ENCODE measurements around the gene NRG2.
A peak's percentile ranks its signal among the peaks of the same experiment; 100 is the strongest.

Gene NRG2

DNA sequence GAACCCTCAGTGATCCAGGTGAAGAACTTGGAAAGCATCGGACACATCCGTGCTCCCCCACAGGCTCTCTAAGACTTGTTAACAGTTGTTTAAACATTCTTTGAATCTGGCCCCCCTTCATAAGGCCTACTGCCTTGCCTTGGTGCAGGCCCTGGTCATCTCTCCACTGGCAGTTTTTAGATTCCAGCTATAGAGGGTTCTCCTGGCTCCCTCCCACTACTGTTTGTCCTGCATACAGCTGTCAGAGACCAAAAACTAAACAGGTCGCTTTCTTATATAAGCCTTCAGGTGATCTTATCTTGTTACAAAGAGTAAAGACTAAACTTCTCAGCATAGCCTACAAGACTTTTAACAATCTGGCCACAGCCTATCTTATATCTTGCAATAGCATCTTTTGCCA lies 32.3 kb downstream of the NRG2 start:
- DNase-seq (ENCODE audit: low read depth): no peak

DNA sequence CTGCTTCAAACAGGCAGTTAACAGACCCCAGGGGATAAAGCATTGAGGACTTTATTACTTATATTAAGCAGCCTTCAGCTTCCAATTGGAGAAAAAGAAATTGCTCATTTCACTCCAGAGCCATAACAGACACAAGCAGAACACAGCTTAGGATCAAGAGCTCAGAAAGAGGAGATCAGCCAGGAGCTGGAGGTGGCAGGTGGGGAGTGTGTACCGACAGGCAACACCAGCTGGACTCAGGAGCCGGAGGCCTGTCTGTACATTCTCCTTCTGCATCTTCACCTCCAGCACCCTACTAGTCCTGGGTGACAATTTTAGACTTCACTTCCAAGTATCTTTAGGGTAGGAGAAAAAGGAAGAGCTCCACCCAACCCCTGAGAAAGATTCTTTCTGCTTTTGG lies 35.8 kb downstream of the NRG2 start:
- DNase-seq (ENCODE audit: low read depth): no peak

- no peak for DNase-seq (ENCODE audit: low read depth)
These were observed 37.9 kb downstream of the NRG2 start for GRCh38 chr5:140005145-140005591.

GRCh38 chr5:140004174-140004573 lies 38.9 kb downstream of the NRG2 start:
- DNase-seq (ENCODE audit: low read depth): no peak

GRCh38 chr5:140003519-140003918 lies 39.6 kb downstream of the NRG2 start:
- no peak for DNase-seq (ENCODE audit: low read depth)

- no peak for DNase-seq (ENCODE audit: low read depth)
These were observed 42.8 kb downstream of the NRG2 start for GRCh38 chr5:140000332-140000731.

GRCh38 chr5:139998837-139999236 lies 44.3 kb downstream of the NRG2 start:
- no peak for DNase-seq (ENCODE audit: low read depth)

- DNase-seq (ENCODE audit: low read depth): no peak
These were observed 45.8 kb downstream of the NRG2 start for GRCh38 chr5:139997276-139997675.

- DNase-seq (ENCODE audit: low read depth): no peak
These were observed 47.2 kb downstream of the NRG2 start for GRCh38 chr5:139995929-139996328.

DNA sequence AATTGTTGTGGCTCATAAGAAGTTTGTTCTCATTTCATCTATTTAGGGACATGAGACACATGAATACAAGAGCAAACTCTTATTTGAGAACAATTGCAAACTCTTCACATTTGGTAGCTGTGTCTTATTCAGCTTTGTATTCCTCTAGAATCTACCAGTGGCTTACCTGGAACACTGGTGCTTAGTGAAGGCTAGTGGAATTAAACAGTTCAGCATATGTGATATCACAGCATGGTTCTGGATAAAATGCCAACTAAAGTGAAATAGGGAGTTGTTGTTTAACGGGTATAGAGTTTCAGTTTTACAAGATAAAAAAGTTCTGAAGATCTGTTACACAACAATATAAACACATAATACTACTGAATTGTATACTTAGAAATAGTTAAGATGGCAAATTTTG lies 48.9 kb downstream of the NRG2 start:
- no peak for DNase-seq (ENCODE audit: low read depth)

- DNase-seq (ENCODE audit: low read depth): peak; percentile 77
These were observed 57.4 kb downstream of the NRG2 start for GRCh38 chr5:139985733-139986132.

- DNase-seq (ENCODE audit: low read depth): no peak
These were observed 57.8 kb downstream of the NRG2 start for GRCh38 chr5:139985290-139985689.

DNA sequence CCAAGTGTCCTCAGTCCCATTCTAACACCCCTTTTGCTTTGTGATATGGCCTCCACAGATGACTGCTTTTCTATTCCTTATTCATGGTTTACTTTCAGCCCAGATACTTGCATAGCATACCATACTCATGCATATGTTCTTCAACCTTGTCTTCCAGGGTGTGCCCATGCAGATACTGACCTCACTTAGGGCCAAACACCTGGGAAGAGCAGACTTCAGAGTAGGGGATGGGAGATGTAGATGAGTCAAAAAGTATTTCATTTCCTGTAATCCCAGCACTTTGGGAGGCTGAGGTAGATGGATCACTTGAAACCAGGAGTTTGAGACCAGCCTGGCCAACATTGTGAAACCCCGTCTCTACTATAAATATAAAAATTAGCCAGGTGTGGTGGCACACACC lies 58.3 kb downstream of the NRG2 start:
- no peak for DNase-seq (ENCODE audit: low read depth)

GRCh38 chr5:139982975-139983240 lies 60.2 kb downstream of the NRG2 start:
- no peak for DNase-seq (ENCODE audit: low read depth)

GRCh38 chr5:139982157-139982974 lies 60.7 kb downstream of the NRG2 start:
- no peak for DNase-seq (ENCODE audit: low read depth)

DNA sequence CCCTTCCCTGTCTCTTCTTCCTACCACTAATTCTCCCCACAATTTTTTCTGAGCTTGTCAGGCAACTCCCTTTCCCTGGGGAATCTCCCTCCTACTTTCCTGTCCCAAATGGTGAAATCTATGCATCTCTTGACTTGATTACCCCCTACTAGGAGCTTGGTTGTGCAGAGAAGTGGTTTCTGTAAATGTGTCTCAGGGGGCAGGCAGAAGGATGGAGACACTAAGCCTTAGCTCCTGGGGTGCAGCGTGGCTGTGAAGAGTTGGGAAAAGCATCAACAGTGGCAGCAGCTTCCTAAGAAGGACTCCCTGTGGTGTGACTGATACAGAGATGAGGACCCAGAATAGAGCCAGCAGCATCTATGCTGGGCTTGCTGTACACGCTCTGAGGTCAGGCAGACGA lies 62.3 kb downstream of the NRG2 start:
- no peak for DNase-seq (ENCODE audit: low read depth)

DNA sequence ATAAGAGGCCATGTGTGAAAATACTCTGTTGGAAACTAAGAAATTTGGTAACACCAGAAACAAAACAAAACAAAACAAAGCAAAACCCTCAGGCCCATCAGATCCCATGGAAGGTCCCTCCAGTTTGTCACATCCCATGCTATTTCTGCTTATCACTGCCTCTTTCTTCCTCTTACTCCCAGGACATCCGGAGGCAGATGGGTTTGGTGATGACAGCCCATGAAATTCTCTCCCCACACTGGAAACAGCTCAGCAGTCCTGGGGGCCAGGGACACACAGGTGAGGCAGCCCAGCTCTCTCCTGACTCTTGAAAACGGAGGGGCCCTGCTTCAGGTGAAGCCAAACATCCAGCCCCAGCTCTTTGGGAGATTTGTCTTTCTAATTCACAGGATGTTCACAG lies 63.2 kb downstream of the NRG2 start:
- no peak for DNase-seq (ENCODE audit: low read depth)

DNA sequence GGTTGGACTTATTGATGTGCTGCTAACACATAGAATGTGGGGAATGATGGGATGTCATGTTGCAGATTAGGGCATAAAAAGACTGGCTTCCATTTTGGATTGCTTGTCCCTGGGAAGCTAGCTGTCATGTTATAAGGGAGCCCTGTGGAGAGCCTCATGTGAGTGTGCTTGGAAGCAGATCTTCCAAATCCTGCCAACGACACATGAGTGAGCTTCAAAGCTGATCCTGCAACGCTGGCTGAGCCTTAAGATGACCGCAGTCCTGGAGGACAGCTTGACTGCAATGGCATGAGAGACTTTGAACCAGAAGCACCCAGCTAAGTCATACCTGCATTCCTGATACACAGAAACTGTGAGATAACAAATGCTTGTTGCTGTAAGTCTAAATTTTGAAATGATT lies 63.6 kb downstream of the NRG2 start:
- no peak for DNase-seq (ENCODE audit: low read depth)

- no peak for DNase-seq (ENCODE audit: low read depth)
These were observed 66.4 kb downstream of the NRG2 start for GRCh38 chr5:139976703-139977102.

- DNase-seq (ENCODE audit: low read depth): no peak
These were observed 67.2 kb downstream of the NRG2 start for GRCh38 chr5:139975942-139976341.

- no peak for DNase-seq (ENCODE audit: low read depth)
These were observed 67.8 kb downstream of the NRG2 start for GRCh38 chr5:139975306-139975705.

GRCh38 chr5:139974661-139975060 lies 68.4 kb downstream of the NRG2 start:
- DNase-seq (ENCODE audit: low read depth): no peak

GRCh38 chr5:139971202-139971725 lies 71.8 kb downstream of the NRG2 start:
- no peak for DNase-seq (ENCODE audit: low read depth)

GRCh38 chr5:139969318-139969717 lies 73.8 kb downstream of the NRG2 start:
- DNase-seq (ENCODE audit: low read depth): no peak
